ENCODE results near the gene FAHD2A. TPM values are rescaled to one million over a fixed set of nuclear protein-coding genes. Genes with fewer than 3 reads are reported as not detected.
"Not testable (repeated sequence)": the region's sequence is repeated elsewhere in the genome, so short reads cannot be mapped to it uniquely, and the experiment has no call there.

The FAHD2A gene
- total RNA-seq, 1 experiment from 2014 or later, result 26.2 TPM

DNA sequence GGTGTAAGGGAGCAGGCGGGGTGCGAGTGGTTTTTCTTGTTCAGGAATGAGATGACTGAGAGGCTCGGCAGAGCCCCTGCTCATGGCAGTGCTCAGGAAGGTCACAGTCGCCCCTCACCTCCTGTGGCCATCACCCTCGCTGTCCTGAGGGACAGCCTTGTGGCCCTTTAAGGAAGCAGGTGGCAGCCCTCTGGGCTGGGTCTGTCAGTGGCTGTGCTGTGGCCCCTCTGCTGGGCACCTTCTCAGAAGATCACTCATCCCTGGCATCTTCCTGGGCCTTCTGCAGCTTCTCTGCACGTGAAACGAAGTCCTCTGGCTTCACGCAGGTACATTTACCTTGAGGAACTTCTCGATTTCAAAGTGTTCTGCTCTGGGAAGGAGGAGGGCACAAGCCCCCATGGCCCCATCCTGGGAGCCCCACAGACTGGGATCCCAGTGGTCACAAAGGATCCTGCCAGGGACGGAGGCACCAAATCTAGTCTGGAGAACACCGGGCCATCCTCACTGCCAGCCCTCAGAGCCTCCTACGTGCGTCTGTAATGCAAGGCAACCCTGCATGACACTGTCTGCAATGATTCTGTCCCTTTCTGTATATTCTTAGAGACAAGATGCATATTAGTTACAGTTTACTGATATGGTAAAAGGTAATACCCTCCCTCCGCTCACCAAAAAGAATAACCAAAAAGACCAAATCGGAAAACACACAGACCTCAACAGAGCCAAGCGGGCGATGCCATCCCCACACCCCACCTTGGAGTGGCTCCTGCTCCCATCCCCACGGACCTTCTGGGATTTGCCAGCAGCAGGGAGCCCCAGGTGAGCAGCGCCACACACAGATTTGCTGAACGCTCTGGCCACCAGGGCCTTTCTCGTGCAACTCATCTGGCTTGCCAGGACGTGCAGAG, 25.9 kb upstream of the FAHD2A start:
- no peak for DNase-seq (ENCODE audit: low spot score)

DNA sequence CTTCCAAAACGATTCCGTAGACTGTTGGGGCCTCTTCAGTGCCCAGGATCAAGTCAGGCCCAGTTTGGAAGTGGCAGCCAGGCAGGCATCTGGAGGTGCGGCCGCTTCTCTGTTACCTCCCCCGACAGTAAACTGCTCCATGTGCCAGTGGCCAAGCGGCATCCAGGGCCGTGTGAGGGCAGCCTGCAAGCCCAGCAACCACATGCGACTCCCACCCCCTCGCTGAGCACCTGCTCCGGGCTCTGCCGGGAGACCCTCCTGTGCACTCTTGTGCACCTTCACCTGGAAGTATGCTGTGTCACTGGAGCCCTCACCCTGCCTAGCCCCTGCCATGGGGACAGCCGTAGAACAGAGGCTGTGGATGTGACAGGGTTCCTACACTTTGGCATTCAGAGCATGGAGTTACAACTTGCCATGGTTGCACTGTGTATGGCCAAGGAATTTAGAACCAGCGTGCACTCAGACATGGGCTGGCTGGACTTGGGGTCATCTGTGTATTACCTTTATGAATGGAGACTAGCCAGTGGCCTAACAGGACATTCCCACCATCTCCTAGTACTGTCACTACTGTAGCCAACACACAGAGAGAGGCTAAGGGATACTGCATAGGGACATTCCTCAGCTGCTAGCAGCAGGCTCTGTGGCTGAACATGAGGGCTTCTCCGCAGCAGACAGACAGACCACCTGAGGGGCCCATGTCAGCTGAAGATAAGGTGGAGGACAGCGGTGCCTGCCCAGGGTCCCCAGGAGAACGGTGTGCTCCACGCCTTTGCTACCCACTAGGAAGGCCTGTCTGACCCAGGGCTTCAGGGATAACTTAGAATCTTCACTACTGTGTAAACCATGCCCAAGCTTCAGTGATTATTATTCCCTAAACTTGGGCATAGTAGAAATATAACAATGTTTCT, 25.0 kb upstream of the FAHD2A start:
- DNase-seq (ENCODE audit: low spot score), result no peak

DNA sequence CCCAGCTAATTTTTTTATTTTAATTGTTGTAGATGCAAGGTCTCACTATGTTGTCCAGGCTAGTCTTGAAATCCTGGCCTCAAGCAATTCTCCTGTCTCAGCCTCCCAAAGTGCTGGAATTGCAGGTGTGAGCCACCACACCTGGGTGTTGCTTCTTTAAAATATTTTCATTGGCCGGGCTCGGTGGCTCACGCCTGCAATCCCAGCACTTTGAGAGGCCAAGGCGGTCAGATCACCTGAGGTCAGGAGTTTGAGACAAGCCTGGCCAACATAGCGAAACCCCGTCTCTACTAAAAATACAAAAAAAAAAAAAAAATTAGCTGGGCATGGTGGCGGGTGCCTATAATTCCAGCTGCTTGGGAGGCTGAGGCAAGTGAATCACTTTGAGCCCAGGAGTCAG, 24.2 kb upstream of the FAHD2A start:
- not testable (repeated sequence) for DNase-seq (ENCODE audit: low spot score)

DNA sequence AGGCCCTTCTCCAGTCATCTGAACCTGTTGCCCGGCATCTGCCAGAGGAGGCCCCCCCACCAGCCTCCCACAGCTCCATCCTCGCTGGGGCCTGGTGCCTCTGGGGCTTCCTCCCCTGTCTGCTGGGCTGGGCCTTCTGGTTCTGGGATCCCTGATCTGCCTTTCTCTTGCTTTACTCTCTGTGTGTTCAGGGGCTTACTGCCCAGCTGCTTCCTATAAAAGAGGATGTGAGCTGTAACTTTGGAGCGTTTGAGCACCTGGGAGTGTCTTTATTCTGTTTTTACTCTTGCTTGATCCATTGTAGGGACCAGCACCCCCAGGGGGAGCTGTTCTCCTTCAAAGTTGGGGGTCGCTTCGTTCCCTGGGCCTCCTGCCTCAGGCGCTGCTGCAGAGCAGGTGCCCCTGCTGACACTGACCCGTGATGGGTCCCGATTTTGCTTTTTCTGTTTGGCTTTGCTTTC, 23.1 kb upstream of the FAHD2A start:
- no peak for DNase-seq (ENCODE audit: low spot score)

DNA sequence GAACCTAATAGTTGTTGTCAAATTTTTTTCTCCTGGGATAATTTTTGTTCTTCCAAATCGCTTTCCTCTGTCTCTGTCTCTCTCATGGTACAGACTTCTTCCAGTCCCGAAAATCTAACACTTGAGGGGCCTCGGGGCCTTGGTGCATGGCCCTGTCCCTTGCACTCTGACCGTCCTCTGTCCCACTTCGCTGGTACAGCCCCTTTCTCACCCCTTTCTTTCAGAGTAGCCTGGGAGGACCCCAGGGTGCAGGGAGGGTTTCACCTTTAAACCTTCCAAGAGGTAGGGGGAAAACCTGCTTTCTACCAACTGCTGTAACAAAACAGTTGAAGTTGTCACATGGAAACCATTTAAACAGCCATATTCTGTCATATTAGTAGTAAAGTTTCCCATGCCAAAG, 22.2 kb upstream of the FAHD2A start:
- DNase-seq (ENCODE audit: low spot score), result no peak

DNA sequence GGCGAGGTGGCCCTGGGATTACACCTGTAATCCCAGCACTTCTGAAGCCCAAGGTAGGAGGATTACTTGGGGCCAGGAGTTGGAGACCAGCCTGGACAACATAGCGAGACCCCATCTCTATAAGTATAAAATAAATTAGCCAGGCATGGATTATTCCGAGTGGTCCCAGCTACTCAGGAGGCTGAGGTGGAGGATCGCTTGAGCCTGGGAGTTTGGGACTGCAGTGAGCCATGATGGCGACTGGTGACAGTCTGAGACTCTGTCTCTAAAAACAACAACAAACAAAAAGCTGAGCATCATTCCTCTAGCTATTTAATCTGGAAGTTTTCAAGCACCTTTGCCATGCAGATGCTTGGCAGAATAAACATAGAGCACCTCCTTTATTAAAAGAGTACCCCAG, 21.8 kb upstream of the FAHD2A start:
- DNase-seq (ENCODE audit: low spot score), result no peak

DNA sequence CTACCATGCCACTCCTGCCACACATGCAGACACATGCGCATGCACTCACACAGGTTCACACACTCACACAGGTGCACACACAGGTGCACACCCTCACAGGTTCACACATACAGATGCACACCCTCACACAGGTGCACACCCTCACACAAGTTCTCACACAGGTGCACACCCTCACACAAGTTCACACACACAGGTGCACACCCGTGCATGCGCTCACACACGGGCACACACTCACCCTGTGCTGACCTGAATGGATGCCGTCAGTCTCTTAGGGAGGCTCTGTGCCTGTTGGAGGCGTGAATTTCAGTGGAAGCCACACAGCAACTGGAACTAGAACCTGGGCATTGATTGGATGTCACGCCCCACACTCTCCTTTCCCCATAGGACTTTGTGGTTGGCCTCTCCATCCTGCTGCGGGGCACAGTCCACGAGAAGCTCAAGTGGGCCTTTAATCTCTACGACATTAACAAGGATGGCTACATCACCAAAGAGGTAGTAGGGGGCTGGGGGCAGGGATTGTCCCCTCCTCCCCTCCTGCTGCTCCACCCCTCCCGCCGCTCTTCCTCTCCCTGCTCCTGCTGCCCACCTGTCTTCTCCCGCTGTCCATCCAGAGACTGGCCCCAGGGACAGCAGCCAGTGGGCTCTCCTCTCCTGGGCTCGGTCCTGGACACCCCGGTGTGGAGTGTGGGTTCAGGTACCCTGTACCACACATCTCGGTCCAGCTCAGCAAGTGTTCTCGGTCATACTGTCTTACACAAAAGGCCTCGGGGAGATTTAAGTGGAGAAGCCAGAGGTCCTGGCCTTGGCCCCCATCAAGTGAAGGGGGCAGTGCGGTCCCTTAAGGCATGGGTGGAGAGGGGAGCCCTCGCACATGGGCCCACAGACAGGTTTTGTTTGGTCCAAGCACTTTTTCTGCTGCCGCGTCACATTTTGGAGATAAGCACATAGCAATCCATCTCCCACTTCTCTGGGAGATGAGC, 21.0 kb upstream of the FAHD2A start:
- DNase-seq (ENCODE audit: low spot score), result no peak

DNA sequence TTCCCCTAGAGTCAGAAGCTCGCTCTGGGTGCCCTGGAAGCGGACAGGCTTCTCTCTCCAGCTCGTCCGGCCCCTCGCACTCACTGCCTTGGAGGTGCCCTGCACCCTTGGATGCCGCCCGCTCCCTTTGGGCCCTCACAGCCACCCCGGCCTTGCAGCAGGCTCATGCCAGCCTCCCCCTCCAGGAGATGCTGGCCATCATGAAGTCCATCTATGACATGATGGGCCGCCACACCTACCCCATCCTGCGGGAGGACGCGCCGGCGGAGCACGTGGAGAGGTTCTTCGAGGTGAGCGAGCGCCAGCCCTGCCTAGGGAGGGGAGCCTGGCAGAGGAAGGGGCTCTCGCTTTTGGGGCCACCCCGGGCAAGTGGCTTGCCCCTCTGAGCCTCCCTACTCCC, 20.3 kb upstream of the FAHD2A start:
- no peak for DNase-seq (ENCODE audit: low spot score)

DNA sequence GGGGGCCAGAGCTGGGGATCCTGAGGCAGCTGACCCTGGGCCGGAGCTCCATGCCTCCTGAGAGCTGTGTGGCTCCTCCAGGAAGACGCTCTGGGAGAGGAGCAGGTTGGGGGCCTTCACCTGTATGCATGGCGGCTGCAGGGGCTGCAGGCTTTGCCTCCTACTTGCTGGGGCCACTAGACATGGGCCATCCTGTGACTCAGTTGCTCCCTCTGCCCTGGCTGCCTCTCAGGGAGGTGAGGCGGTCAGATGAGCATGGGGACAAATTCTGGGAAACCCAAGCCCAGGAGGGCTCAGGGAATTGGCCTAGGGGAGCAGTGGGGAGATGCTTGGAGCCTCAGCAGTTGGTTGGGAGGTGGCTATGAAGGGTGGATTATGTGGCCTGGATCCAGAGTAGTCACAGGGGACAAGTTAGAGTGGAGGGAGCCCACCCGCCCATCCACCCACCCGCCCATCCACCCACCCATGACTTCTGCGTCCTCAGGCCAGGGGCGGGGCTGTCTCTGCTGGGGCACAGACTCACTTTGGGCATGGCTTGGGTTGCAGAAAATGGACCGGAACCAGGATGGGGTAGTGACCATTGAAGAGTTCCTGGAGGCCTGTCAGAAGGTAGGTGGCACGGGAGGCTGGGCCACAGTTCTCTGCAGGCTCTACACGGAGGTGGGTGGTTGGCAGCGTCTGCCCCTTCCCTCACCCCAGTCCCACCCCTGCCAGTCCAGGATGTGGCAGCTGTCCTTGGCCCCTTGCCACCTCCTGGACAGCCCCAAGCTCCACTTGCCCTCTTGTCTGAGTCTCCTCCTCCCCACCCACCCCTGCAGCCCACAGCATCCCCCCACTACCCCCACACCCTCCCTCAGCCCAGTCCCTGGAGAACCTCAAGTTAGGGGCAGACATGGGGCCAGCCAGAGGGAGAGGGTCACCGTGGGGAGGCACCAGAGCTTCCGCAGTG, 19.5 kb upstream of the FAHD2A start:
- DNase-seq (ENCODE audit: low spot score), result no peak

DNA sequence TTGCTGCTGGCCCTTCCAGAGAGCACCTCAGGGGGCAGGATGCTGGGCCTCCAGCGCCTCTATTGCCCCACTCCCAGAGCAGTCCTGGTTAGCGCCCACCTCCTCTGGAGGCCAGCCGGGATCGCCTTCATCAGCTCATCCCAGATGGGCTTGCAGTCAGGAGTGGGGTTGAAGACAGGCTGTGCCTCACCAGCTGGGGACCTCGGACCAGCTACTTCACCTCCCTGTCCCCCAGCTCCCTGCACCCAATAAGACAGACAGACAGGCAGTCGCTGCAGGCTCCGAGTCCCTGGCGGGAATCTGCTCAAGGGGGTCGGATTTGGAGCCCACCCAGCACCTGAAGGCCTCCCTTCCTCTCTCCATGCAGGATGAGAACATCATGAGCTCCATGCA, 18.9 kb upstream of the FAHD2A start:
- no peak for DNase-seq (ENCODE audit: low spot score)

DNA sequence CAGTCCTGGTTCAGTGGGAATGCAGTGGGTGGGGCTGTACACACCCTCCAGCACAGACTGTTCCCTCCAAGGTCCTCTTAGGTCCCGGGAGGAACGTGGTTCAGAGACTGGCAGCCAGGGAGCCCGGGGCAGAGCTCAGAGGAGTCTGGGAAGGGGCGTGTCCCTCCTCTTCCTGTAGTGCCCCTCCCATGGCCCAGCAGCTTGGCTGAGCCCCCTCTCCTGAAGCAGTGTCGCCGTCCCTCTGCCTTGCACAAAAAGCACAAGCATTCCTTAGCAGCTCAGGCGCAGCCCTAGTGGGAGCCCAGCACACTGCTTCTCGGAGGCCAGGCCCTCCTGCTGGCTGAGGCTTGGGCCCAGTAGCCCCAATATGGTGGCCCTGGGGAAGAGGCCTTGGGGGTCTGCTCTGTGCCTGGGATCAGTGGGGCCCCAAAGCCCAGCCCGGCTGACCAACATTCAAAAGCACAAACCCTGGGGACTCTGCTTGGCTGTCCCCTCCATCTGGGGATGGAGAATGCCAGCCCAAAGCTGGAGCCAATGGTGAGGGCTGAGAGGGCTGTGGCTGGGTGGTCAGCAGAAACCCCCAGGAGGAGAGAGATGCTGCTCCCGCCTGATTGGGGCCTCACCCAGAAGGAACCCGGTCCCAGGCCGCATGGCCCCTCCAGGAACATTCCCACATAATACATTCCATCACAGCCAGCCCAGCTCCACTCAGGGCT, 17.5 kb upstream of the FAHD2A start:
- no peak for DNase-seq (ENCODE audit: low spot score)

DNA sequence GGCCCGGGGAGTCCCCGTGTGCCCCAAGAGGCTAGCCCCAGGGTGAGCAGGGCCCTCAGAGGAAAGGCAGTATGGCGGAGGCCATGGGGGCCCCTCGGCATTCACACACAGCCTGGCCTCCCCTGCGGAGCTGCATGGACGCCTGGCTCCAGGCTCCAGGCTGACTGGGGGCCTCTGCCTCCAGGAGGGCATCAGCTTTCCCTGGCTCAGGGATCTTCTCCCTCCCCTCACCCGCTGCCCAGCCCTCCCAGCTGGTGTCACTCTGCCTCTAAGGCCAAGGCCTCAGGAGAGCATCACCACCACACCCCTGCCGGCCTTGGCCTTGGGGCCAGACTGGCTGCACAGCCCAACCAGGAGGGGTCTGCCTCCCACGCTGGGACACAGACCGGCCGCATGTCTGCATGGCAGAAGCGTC, 16.9 kb upstream of the FAHD2A start:
- DNase-seq (ENCODE audit: low spot score), result no peak

DNA sequence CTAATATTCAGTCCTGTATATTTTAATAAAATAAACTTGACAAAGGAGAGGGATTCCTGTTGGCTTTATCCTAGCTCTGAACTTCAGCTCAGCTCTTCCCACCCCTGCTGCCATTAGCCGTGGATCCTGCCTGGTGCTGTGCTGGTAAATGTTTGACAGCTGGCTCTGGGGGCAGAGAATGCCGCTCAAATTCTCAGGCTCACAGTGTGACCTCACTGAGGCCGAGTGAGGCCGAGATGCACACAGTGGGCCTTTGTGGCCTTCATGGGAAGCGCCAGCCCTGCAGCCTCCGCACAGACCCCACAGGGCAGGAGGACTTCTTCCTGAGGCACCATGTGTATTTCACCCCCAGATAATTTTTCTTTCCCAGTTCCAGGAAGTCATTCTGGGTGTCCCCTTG, 16.5 kb upstream of the FAHD2A start:
- no peak for DNase-seq (ENCODE audit: low spot score)

DNA sequence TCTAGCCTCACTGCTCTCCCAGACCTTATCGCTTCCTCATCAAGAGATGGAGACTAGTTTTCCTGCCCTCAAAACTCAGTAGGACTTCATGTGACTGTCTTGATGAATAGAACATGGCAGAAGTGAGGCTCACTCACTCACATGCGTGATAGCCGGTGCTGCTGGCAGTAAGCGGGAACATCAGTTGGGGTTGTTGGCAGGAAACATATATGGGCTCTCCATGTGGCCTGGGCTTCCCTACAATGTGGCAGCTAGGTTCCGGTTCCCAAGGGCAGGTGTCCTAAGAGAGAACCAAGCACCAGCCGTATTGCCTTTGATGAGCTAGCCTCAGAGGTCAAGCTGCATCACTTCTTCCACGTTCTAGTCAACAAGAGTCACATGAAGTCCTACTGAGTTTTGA, 15.2 kb upstream of the FAHD2A start:
- no peak for DNase-seq (ENCODE audit: low spot score)

DNA sequence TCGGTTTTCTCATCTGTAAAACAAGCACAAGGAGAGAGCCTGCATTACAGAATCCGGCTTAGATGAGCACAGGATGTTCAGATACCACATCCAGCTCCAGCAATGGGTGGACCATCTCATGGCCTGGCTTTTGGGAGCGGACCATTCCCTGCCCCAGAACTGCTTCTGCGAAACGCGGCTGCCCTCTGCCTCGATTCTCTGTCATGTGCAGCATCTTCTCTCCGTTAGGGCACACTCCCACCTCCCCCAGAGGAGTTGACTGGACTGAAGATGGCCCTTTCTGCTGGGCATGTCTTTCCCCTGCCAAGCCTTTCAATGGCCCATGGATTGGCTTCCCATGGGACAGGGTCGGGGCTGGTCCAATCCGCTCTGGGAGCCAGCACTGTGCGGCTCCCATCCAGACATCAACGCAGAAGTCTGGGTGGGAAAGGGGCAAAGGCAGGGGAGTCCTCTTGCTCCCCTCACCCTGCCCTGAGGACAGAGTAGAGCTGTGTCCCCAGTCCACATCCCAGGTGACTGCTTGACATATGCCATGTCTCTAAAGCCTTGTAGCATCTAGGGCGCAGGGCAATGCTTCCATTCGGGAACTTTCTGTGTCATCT, 14.3 kb upstream of the FAHD2A start:
- no peak for DNase-seq (ENCODE audit: low spot score)

DNA sequence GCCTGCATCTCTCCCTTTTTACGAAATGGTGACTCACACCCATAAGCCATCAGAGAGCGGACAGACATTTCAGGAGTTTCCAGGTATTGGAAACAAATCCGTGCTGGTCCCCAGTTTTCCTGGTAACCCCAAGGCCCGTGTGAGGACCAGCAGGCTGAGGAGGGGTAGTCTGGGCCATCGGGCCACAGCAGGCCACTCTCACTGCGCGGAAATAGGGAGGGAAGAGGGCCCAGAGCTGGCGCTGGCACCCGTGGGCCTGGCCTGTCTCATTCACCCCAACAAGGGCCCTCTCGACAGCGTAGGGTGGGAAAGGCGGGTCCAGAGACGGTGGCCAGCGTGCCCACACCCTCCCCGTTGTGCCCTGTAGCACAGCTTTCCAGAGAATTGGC, 13.7 kb upstream of the FAHD2A start:
- no peak for DNase-seq (ENCODE audit: low spot score)

DNA sequence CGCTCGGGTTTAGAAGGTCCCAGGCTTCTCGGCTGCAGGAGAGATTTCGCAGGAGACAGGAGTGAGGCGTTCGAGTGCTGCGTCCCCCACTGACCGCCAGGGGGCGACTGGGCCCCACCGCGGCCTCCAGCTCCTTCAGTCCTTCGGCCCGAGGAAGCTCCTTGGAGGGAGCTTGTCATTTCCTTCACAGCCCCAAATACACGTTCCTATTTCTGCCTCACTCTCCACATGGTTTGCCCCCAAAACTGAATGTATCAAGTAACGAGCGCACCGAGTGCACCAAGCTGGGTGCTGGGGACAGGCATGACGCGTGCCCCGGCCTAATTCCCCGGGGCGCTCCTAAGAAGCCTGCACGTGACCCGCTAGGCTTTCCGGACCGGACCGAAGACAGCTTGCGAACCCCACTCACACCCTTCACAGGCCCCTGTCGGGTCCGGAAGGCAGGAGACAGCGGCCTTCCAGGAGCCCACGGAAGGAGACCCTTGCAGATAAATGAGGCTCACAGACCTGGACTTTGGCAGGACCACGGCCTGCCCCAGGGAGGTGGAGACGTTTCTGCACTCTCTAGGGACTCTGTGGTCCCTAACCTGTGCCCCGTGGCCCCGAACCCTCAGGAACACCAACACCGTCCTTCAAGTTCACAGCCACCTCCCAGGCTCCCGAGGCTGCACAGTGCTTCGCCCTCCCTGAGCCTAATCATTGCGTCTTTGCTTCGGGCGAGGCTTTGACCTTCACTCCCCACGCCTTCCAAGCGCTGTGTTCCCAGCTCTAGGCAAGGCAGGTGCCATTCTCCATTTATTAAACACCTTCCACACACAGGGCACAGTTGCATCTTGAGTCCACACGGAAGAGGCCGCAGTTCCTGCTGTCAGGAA, 13.0 kb upstream of the FAHD2A start:
- DNase-seq (ENCODE audit: low spot score), result peak; percentile 71

DNA sequence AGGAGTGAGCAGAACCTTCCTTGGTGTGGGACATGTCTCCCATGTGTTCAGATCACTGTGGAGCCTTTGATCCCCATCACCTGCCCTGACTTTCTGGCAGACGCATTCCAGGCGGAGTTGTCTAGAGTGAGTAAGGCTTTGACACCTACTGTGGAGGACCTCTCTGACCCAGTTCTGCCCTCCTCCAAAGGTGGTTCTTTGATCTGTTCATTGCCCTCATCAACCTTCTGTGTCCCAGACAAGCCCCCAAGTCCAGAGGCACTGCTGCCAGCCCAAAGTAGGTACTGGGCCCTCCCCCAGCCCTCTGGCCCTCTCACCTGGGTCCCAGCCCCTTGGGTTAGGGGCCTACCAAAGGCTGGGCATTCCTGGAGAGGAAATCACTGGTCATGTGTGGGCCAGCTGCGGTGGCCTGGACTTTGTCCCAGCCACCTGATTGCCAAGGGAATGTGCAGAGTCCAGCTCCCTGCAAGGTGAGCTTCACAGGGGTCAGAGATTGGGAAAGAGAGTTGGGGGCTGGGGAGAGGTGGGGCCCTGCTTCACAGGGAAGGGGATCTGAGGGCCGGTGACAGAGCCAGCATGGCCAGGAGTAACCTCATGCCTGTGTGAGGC, 12.1 kb upstream of the FAHD2A start:
- no peak for DNase-seq (ENCODE audit: low spot score)

All from HT-29 (cell line).